Non-pigmented ciliary epithelial cell (primary cell): ENCODE results near the gene SNX24.
A peak's percentile ranks its signal among the peaks of the same experiment; 100 is the strongest.
"Not testable (repeated sequence)": the region's sequence is repeated elsewhere in the genome, so short reads cannot be mapped to it uniquely, and the experiment has no call there.

Source experiments
- DNase-seq: peaks from one replicate; pipeline ENCODE4 v3.0.0-alpha.2; 2010; ENCODE audit warnings: low read depth

Gene SNX24

GRCh38 chr5:122845229-122846050, at the start of gene SNX24:
Gene SNX24 (plus strand): TSS chr5:122845613. CDS start chr5:122845634, 21 bp downstream.
- DNase-seq: no peak

GRCh38 chr5:122805481-122805880, 39.9 kb upstream of the SNX24 start:
- DNase-seq: peak; percentile 20

GRCh38 chr5:122810405-122810804, 35.0 kb upstream of the SNX24 start:
- no peak for DNase-seq

- DNase-seq: no peak
Observed at GRCh38 chr5:122815218-122815767, 30.1 kb upstream of the SNX24 start.

- DNase-seq: no peak
Observed at GRCh38 chr5:122816756-122817155, 28.7 kb upstream of the SNX24 start.

GRCh38 chr5:122831984-122832383, 13.4 kb upstream of the SNX24 start:
- no peak for DNase-seq

- no peak for DNase-seq
Observed at GRCh38 chr5:122835681-122836080, 9.7 kb upstream of the SNX24 start.

GRCh38 chr5:122836947-122837346, 8.5 kb upstream of the SNX24 start:
- no peak for DNase-seq

- DNase-seq: no peak
Observed at GRCh38 chr5:122839731-122840130, 5.7 kb upstream of the SNX24 start.

GRCh38 chr5:122842016-122842580, 3.3 kb upstream of the SNX24 start:
- no peak for DNase-seq

- no peak for DNase-seq
Observed at GRCh38 chr5:122844136-122844909, 1.1 kb upstream of the SNX24 start.

- DNase-seq: no peak
Observed at GRCh38 chr5:122844910-122845228, 544 bp upstream of the SNX24 start.

- peak; percentile 32 for DNase-seq
Observed at GRCh38 chr5:122846051-122846550, 688 bp downstream of the SNX24 start.

- DNase-seq: no peak
Observed at GRCh38 chr5:122847687-122848081, 2.3 kb downstream of the SNX24 start.

- DNase-seq: no peak
Observed at GRCh38 chr5:122849771-122850170, 4.4 kb downstream of the SNX24 start.

GRCh38 chr5:122857538-122857937, 12.1 kb downstream of the SNX24 start:
- not testable (repeated sequence) for DNase-seq

GRCh38 chr5:122858451-122858850, 13.0 kb downstream of the SNX24 start:
- DNase-seq: no peak

- DNase-seq: no peak
Observed at GRCh38 chr5:122863240-122863639, 17.8 kb downstream of the SNX24 start.

GRCh38 chr5:122863721-122864120, 18.3 kb downstream of the SNX24 start:
- DNase-seq: no peak

GRCh38 chr5:122864400-122864799, 19.0 kb downstream of the SNX24 start:
- no peak for DNase-seq

GRCh38 chr5:122864842-122865241, 19.4 kb downstream of the SNX24 start:
- no peak for DNase-seq

GRCh38 chr5:122870219-122870856, 24.9 kb downstream of the SNX24 start:
- peak; percentile 27 for DNase-seq
